GM23248 (cell line): ENCODE results near the gene ZBTB48.

Experiments used
- EZH2 ChIP-seq: fragments of 200-600 bp; sonication (generic); IDR thresholded peaks from 2 replicates; pipeline ENCODE4 v1.6.1; 2018; ENCODE audit warnings: antibody characterized with exemption, mild to moderate bottlenecking; ENCODE audit not compliant: insufficient read depth, poor library complexity, severe bottlenecking
- EZH2phosphoT487 ChIP-seq: fragments of 200-600 bp; sonication (generic); IDR thresholded peaks from 2 replicates; pipeline ENCODE4 v1.6.1; 2018; ENCODE audit warnings: antibody characterized with exemption, moderate library complexity, mild to moderate bottlenecking, low read depth; ENCODE audit not compliant: insufficient read depth

DNA sequence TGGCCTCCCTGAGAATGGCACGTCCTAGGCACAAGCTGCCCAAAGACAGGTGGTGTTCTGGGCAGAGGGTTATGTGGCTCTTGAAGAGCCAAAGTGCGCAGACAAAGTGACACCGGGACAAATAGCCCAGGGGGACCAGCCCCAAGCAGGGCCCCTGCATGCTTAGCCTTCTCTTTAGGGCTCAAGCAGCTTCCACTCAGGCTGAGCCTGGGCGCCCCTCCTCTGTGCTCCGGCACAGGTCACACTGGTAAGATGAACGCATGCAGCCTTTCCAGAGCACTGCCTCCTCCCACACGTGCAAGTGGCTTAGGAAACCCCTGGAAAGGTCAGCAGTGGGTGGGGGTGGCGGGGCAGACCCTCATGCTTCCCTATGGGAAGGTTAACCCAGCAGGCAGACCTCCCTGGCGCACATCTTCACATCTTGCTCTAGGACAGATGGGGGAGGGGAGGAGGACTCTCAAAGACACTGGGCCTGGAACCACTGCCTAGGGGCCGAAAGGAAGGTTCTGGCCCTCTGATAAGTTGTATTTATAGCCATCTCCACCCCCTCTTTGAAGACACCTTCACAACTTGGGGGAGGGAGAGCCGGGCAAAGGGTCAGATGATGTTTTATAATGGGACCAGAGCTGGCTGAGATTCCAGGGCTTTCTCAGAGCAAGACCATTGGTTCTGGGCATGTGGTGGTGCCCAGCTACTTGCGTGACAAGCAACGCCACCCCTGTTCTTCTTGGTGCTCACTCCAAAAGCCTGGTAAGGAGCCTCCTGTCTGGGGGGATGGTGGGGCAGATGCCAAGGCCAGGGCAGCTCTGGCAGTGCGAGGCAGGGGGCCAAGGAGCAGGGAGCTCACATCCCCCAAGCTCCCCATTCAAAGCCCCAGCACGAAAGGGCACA, 17.3 kb downstream of the ZBTB48 start:
- no peak for TF ChIP-seq EZH2phosphoT487
- no peak for TF ChIP-seq EZH2
